Stimulated activated CD8-positive, alpha-beta memory T cell treated with anti-CD3 and anti-CD28 coated beads, Interleukin-2, amount 100 ng/mL, for 1 hour (primary cell): ENCODE measurements around the gene LSM4.
A peak's percentile ranks its signal among the peaks of the same experiment; 100 is the strongest.

ENCODE experiments used
- DNase-seq, 2 donors: peaks; one replicate each; pipeline ENCODE4 v3.0.0-alpha.2; 2020; ENCODE audit warnings: low read depth in 2 of 2

LSM4 gene

GRCh38 chr19:18292810-18293641 is 29.9 kb downstream of the LSM4 start:
- no peak for DNase-seq

GRCh38 chr19:18292462-18292809 is 30.4 kb downstream of the LSM4 start:
- DNase-seq, result no peak

DNA sequence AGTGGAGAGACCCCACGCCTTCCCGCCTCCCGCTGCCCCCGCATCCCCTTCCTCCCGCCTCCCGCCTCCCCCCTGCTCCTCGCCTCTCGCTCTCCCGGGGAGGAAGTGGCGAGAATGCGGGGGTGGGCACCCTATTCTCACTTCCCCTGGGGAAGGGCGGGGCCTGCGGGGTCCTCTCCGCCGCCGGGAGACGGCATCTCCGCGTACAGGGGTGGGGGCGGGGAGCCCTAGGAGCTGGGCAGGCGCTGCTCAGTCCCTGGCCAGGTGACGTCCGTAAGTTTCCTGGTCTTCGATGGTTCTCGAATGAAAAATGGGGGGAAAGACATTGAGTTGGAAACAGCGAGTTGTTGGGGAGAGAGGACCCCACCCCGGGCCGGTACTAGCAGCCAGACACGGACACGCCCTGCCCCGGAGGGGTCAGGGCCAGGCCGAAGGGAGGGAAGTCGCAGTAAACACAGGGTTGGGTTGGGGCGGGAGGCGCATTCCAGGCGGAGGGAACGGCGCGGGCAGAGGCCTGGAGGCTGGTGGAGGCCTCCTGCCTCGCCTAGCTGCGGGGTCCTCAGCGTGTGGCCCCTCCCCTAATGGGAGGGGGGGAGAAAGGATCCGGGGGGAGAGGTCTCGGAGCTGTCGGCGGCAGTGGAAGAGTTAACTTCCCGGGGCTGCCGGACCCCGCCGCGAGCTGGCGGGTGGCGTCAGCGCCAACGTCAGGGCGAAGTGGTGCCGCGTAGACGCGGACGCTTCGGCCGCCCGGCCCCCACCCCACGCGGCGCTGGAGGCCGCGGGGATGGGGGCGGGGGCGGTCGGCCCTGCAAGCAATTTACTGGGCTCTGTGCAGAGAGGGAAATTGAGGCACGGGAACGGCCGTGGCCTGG is 31.1 kb downstream of the LSM4 start:
- DNase-seq, result peak; percentile 66 to 69

DNA sequence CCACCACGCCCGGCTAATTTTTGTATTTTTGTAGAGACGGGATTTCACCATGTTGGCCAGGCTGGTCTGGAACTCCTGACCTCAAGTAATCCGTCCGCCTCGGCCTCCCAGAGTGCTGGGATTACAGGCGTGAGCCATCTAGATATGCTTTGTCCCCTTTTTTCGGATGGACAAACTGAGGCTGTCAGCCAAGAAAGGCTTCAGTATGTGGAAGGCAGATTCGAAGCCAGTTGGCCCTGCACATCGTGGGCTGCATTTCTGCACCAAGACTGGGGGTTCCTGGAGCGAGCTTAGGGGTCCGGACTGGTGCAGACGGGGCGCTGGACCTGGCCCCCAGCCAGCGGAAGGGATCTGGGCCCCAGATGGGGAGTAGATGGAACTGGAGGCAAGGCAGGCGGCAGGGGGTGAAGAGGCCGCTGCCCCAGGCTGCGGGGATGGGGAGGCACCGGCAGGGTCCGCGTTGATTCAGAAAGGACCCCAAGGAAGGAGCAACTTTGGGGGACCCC is 31.8 kb downstream of the LSM4 start:
- DNase-seq, result no peak

DNA sequence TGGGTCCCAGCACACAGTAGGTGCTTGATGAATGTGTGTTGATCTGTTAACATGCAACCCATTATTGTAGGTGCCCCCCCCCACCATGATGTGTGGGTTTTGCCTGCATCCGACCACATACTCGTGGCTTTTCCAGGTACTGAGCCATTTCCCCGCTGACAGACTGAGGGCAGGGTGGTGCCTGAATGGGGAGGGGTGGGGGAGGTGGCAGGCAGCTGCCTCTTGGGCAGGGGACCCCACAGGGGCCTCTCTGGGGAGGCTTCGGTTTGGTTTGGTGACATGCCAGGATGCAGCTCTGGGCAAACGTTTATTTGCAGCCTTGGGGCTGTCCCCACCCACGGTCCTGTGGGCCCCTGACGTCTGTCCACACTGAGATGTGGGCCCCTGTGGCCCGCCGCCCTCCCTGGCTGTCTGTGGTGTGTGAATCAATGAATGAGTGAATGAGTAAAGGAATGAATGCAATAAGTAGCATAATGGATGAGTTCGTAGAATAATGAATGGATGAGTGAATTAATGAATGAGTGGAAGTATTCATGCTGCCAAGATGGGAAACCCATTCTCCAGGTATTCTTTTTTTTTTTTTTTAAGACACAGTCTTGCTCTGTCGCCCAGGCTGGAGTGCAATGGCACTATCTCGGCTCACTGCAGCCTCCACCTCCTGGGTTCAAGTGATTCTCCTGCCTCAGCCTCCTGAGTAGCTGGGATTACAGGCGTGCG is 32.4 kb downstream of the LSM4 start:
- DNase-seq, result peak; percentile 62 to 69

DNA sequence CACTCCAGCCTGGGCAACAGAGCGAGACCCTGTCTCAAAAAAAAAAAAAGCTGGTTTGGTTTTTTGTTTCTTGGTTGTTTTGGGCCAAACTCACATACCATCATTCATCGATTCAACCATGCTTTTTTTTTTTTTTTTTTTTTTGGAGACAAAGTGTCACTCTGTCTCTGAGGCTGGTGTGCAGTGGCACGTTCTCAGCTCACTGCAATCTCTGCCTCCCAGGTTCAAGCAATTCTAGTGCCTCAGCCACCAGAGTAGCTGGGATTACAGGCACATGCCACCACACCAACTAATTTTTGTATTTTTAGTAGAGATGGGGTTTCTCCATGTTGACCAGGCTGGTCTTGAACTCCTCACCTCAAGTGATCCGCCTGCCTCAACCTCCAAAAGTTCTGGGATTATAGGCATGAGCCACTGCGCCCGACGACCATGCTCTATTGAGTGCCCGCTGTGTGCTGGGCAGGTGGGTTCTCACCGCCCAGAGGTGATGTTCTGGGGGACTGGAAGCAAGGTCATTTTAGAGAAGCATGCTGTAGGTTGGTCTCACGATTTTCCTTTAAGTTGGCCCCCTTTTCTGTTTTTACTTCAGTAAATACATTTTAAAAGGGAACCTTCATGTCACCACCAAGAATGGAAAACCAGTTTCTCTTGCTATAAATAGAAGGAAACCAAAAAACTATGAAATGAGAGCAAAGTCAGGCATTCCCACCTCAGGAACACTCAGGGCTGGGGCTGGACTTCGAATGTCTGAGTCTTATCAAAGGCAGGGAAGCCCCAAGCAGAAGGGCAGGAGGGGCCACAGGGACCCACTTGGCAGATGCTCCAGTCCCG is 33.2 kb downstream of the LSM4 start:
- DNase-seq, result no peak

DNA sequence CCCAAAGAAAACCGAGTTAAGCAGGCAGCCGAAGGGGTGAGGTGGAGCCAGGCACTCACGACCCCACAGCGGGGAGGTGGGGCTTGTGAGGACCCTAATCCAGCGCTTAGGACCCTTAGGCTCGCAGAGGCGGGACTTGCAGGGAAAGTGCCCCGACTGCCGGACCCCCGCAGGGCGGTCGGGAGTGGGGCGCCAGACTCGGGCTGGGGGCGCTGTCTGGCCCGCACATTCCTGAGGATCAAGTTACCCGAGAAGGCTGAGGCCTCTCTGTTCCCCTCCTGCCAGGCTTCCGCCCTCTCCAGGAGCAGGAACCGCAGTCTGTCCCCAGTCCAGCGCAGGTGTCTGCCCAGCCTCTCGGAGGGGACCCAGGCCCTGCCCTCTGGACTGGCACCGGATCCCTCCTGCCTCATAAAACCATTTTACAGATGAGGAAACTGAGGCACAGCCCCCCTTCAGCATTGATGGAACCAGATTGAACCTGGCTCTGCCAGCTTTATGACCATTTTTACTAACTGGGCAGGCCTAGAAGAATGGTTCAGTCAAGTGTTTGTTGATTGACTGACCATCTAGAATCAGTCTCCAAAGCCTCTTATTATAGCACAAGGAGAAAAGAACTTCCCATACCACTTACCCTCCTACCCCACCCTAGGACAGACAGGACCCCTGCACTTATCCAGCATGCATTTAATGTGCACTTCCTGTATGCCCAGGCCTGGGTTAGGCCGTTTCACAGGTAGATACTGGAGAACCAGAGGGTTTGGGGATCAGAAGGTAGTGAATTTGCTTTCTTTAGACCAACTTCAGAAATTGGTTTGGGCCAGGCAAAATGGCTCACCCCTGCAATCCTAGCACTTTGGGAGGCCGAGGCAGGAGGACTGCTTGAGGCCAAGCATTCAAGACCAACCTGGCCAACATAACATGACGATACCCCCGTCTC is 34.8 kb downstream of the LSM4 start:
- DNase-seq, result no peak

GRCh38 chr19:18286973-18287635 is 35.8 kb downstream of the LSM4 start:
- DNase-seq, result no peak

GRCh38 chr19:18284712-18285360 is 38.0 kb downstream of the LSM4 start:
- no peak for DNase-seq

DNA sequence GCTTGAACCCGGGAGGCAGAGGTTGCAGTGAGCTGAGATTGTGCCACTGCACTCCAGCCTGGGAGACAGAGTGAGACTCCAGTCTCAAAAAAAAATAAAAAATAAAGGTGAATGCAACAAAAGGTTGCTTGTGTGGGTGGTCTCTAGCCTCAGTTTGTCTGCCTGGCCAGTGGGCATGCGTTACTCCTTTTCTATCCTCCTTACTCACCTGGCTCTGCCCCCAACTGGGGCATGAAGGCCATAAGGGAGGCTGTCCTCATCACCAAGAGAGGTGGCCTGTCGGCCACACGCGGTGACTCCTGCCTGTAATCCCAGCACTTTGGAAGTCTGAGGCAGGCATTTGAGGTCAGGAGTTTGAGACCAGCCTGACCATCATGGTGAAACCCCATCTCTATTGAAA is 39.5 kb downstream of the LSM4 start:
- DNase-seq, result no peak

DNA sequence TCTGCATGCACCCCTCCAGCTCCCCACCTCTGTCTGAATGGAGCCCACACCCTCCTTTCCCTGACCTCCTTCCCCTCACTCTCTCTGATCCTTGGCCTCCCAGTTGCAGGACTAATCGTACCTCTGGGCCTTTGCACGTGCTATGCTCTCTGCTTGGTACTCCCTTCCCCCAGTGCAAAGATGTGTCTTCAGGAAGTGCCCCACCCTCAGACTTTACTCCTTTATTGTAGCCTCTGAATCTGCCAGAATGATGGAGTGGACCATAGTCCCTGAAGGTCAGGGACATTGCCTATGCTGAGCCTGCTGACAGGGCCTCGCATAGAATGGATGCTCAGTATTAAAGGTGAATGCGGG is 40.1 kb downstream of the LSM4 start:
- no peak for DNase-seq

- no peak for DNase-seq
Measured at GRCh38 chr19:18282021-18282787, 40.7 kb downstream of the LSM4 start.

DNA sequence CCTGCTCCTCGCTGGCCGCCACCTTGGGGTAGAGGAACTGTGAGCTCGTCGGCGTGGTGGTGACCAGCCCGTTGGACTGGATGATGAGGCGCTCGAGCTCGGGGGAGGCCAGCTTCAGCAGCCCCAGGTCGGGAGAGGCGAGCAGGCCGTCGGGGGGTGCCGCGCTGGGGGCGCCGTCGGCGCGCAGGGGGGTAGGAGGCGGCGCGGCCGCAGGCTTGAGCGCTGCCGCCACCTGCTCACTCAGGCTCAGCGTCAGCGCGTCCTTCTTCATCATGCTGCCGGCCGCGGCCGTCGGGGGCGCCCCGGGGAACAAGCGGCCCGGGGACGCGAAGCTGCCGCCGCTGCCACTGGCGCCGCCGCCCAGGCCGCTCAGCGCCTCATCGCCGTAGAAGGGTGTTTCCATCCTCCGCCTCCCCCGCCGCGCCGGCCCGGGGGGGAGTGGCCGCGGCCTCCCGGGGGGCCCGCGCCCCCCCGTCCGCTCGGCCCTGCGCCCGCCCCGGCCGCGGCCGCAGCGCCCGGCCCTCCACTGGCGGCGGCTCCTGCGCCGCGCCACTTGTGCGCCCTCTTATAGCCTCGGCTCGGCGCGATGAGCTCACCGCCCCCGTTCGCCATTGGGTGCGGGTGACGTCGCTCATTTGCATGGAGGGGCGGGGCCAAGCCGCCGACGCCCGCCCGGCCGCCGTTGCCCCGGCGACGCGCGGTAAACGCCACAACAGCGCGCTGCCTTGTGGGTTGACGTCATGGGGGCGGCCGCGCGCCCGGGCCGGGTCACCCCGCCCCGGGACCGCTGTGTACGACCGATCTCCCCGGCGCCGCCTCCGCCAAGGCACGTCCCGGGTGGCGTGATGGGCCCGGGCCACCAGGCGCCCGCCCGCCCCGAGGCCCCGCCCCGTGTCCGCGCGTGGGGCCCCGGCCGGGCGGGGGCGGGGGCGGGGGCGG is 41.5 kb downstream of the LSM4 start, which contains the start of gene JUND:
Gene JUND, minus strand, starts transcription at position 541 of the 939 bp plus-strand sequence. Its CDS starts 138 bp downstream, at position 403.
- peak; percentile 95 to 96 for DNase-seq

- DNase-seq, result peak; percentile 59 to 65
Measured at GRCh38 chr19:18280247-18281081, 42.4 kb downstream of the LSM4 start.

- DNase-seq, result peak; percentile 74 to 85
Measured at GRCh38 chr19:18279516-18280246, 43.2 kb downstream of the LSM4 start.

GRCh38 chr19:18279266-18279515 is 43.7 kb downstream of the LSM4 start:
- no peak for DNase-seq
